Mesothelial cell of epicardium (in vitro differentiated cells): ENCODE results near the gene DNAAF3. TPM values are rescaled to one million over a fixed set of nuclear protein-coding genes. Genes with fewer than 3 reads are reported as not detected.

Experiments
- DNase-seq, 2 experiments: peaks; one replicate each; pipeline ENCODE4 v3.0.0; 2021; ENCODE audit warnings: low spot score in 2 of 2; ENCODE audit not compliant: unreplicated experiment in 2 of 2
- H3K27ac Mint-ChIP-seq: 2 replicates; pipeline ENCODE4 v1.8.0; 2021; ENCODE audit warnings: mixed read lengths
- H3K27me3 Mint-ChIP-seq: 2 replicates; pipeline ENCODE4 v1.8.0; 2021; ENCODE audit warnings: low read depth, mixed read lengths
- H3K36me3 Mint-ChIP-seq: 2 replicates; pipeline ENCODE4 v1.8.0; 2021; ENCODE audit warnings: mixed read lengths
- H3K4me1 Mint-ChIP-seq: 2 replicates; pipeline ENCODE4 v1.8.0; 2021; ENCODE audit warnings: mixed read lengths
- H3K4me3 Mint-ChIP-seq: 2 replicates; pipeline ENCODE4 v1.8.0; 2021; ENCODE audit warnings: mild to moderate bottlenecking, moderate library complexity, mixed read lengths
- H3K9me3 Mint-ChIP-seq: 2 replicates; pipeline ENCODE4 v1.8.0; 2021; ENCODE audit warnings: mixed read lengths
- total RNA-seq: library from RNA; stranded (reverse); gene quantifications from 3 replicates; pipeline ENCODE4 v1.2.1, GENCODE V29; 2021
- TF ChIP-seq, protein P1 (sequence below): fragments of 200-600 bp; sonication (generic); IDR thresholded peaks from one replicate; pipeline ENCODE4 v1.5.0; 2021; ENCODE audit warnings: antibody characterized with exemption; ENCODE audit not compliant: unreplicated experiment

DNAAF3 gene
- total RNA-seq, 1 donor from 2014 or later: 4.4 TPM

DNA sequence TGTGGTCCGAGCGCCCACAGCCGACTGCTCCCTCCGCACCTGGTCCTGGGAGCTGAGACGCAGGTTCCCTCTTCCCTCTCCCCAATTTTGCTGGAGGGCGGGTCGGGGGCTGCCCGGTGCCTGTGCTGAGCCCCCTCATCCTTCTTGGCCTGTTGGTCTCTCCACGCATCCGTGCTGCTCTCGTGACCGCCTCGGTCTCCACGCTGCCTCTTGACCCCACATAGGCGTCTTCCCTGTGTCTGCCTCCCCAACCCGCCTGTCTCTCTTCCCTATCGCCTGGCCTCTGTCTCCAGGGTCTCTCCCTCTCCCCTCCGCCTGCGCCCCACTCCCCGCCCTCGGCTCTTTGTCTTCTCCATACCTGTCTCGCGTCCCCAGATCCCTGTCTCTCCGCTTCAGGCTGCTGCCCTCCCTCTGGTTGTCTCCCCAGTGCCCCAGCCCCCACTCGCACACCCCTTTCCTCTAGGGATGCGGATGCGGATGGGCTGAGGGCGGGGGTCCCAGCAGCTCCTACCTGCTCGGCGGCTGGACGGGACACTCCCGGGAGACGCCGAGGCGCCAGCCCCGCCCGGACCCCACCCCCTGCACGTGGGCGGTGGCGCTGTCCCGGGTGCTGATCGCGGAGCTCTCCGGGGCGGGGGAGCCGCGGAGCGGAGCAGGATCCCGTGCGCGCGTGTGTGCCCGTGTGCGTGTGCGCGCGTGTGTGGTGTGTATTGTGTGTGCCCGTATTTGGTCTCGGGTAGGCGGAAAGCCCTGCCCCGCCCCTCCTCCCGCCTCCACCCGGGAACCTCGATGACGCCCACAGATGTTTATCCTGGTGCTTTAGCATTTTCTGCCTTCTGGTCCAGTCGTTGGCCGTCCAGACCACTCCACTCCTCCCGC is 13.4 kb upstream of the DNAAF3 start, which contains the start of gene SYT5:
Gene SYT5 (minus strand): TSS at position 684 of the 879 bp plus-strand sequence. CDS start 1,248 bp downstream, outside the sequence.
- Mint-ChIP-seq H3K36me3 (no peaks in the 10 kb centered on the region), H3K4me3 (peak within 1 kb of the TSS; percentile 68), H3K27me3 (peaks cover 87% of the 10 kb centered on the region), H3K9me3 (no peaks in the 10 kb centered on the region), H3K27ac (no peak within 1 kb of the TSS), H3K4me1 (peaks cover 10% of the 10 kb centered on the region)
- TF ChIP-seq, protein P1, sequence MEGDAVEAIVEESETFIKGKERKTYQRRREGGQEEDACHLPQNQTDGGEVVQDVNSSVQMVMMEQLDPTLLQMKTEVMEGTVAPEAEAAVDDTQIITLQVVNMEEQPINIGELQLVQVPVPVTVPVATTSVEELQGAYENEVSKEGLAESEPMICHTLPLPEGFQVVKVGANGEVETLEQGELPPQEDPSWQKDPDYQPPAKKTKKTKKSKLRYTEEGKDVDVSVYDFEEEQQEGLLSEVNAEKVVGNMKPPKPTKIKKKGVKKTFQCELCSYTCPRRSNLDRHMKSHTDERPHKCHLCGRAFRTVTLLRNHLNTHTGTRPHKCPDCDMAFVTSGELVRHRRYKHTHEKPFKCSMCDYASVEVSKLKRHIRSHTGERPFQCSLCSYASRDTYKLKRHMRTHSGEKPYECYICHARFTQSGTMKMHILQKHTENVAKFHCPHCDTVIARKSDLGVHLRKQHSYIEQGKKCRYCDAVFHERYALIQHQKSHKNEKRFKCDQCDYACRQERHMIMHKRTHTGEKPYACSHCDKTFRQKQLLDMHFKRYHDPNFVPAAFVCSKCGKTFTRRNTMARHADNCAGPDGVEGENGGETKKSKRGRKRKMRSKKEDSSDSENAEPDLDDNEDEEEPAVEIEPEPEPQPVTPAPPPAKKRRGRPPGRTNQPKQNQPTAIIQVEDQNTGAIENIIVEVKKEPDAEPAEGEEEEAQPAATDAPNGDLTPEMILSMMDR: no peak
- peak; percentile 66 to 80 for DNase-seq

- no peak overlapping the region for H3K27ac Mint-ChIP-seq
- peaks cover 10% of the 10 kb centered on the region for H3K4me1 Mint-ChIP-seq
- peak overlapping the region; percentile 68 for H3K4me3 Mint-ChIP-seq
- no peaks in the 10 kb centered on the region for H3K36me3 Mint-ChIP-seq
- peak; percentile 65 to 84 for DNase-seq
- TF ChIP-seq, protein P1: no peak
- peaks cover 91% of the 10 kb centered on the region for H3K27me3 Mint-ChIP-seq
- no peaks in the 10 kb centered on the region for H3K9me3 Mint-ChIP-seq
Measured at GRCh38 chr19:55178781-55179599, 12.6 kb upstream of the DNAAF3 start.

GRCh38 chr19:55176076-55176475 is 9.7 kb upstream of the DNAAF3 start:
- TF ChIP-seq, protein P1: no peak
- no peaks in the 10 kb centered on the region for H3K36me3 Mint-ChIP-seq
- H3K9me3 Mint-ChIP-seq: no peaks in the 10 kb centered on the region
- H3K27ac Mint-ChIP-seq: no peak overlapping the region
- H3K27me3 Mint-ChIP-seq: peaks cover 98% of the 10 kb centered on the region
- H3K4me1 Mint-ChIP-seq: peaks cover 18% of the 10 kb centered on the region
- DNase-seq: no peak
- H3K4me3 Mint-ChIP-seq: no peak overlapping the region

DNA sequence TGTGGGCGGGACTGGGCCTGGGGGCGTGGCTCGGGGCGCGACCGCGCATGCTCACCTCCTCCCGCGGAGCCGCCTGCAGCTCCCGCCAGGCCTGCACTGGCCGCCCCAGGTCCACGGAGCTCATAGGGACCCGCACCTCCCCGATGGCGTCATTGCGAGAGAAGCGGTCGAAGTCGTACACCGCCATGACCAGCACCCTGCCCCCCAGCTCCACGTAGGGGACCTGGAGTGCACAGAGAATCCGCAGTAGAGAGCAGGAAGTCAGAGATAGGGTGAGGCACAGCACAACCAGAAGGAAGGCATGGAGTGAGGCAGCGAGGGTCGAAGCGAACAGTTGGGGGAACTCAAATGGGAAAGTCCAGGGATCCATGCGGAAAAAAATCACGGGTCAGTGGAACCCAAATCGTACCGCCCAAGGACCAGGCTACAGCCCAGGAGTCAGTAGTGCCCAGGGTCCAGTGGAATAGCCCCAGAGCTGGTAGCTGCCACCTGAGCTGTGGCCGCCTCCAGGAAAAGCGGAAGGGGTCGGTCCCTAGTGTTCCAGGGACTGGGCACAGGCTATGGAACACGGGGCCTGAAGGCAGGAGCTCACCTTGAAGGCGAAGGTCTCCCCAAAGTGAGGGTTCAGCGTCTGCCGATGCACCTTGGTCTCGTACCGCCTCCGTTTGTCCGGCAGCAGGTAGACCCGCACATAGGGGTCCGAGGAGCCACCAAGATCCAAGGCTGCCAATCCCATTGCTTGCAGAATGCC is 8.9 kb upstream of the DNAAF3 start:
- no peak for DNase-seq
- Mint-ChIP-seq H3K9me3 (no peaks in the 10 kb centered on the region), H3K4me3 (no peak overlapping the region), H3K27ac (no peak overlapping the region), H3K27me3 (peaks cover 98% of the 10 kb centered on the region), H3K4me1 (peaks cover 17% of the 10 kb centered on the region), H3K36me3 (no peaks in the 10 kb centered on the region)
- TF ChIP-seq, protein P1: no peak

GRCh38 chr19:55174425-55175116 is 8.2 kb upstream of the DNAAF3 start:
- H3K27ac Mint-ChIP-seq: no peak overlapping the region
- DNase-seq: no peak
- peaks cover 11% of the 10 kb centered on the region for H3K4me1 Mint-ChIP-seq
- peaks cover 97% of the 10 kb centered on the region for H3K27me3 Mint-ChIP-seq
- no peaks in the 10 kb centered on the region for H3K9me3 Mint-ChIP-seq
- TF ChIP-seq, protein P1: no peak
- H3K4me3 Mint-ChIP-seq: no peak overlapping the region
- H3K36me3 Mint-ChIP-seq: no peaks in the 10 kb centered on the region
